HUES48 (cell line): ENCODE results near the gene CSRNP3.

ENCODE experiments used
- H3K27ac ChIP-seq: one replicate; pipeline ENCODE4 v1.7.0; 2013; ENCODE audit warnings: low read depth, low read length, inconsistent platforms
- H3K27me3 ChIP-seq: 2 replicates; pipeline ENCODE4 v1.6.1; 2013; ENCODE audit warnings: mild to moderate bottlenecking, low read length; ENCODE audit not compliant: control insufficient read depth, insufficient read depth
- H3K36me3 ChIP-seq: 2 replicates; pipeline ENCODE4 v1.6.1; 2013; ENCODE audit warnings: low read length; ENCODE audit not compliant: control insufficient read depth, insufficient read depth
- H3K4me1 ChIP-seq: 2 replicates; pipeline ENCODE4 v1.6.1; 2013; ENCODE audit warnings: mild to moderate bottlenecking, low read length; ENCODE audit not compliant: control insufficient read depth, insufficient read depth
- H3K4me3 ChIP-seq: 2 replicates; pipeline ENCODE4 v1.5.1; 2013; ENCODE audit warnings: mild to moderate bottlenecking, low read depth, low read length
- H3K9ac ChIP-seq: 2 replicates; pipeline ENCODE4 v1.6.1; 2013; ENCODE audit warnings: mild to moderate bottlenecking, low read depth, low read length, moderate library complexity
- H3K9me3 ChIP-seq: 2 replicates; pipeline ENCODE4 v1.6.1; 2013; ENCODE audit warnings: low read length; ENCODE audit not compliant: control insufficient read depth, insufficient read depth

Gene CSRNP3

GRCh38 chr2:165632594-165632993 lies 163.1 kb downstream of the CSRNP3 start:
- Histone ChIP-seq H3K27me3 (no peaks in the 10 kb centered on the region), H3K36me3 (no peaks in the 10 kb centered on the region), H3K4me1 (peaks cover 62% of the 10 kb centered on the region), H3K9ac (no peak overlapping the region), H3K4me3 (no peak overlapping the region; the same call in 1 of the 2 replicates), H3K9me3 (no peaks in the 10 kb centered on the region), H3K27ac (peak overlapping the region; percentile 88)

GRCh38 chr2:165633431-165633830 lies 163.9 kb downstream of the CSRNP3 start:
- H3K4me3 ChIP-seq: no peak overlapping the region; the same call in 1 of the 2 replicates
- H3K36me3 ChIP-seq: no peaks in the 10 kb centered on the region
- no peaks in the 10 kb centered on the region for H3K9me3 ChIP-seq
- H3K4me1 ChIP-seq: peaks cover 62% of the 10 kb centered on the region
- H3K27me3 ChIP-seq: no peaks in the 10 kb centered on the region
- no peak overlapping the region; the same call in 1 of the 2 replicates for H3K9ac ChIP-seq
- H3K27ac ChIP-seq: peak overlapping the region; percentile 88

GRCh38 chr2:165634282-165634681 lies 164.8 kb downstream of the CSRNP3 start:
- Histone ChIP-seq H3K27ac (peak overlapping the region; percentile 88), H3K4me3 (no peak overlapping the region; the same call in 1 of the 2 replicates), H3K9ac (no peak overlapping the region; the same call in none of the 2 replicates), H3K4me1 (peaks cover 59% of the 10 kb centered on the region), H3K9me3 (no peaks in the 10 kb centered on the region), H3K27me3 (no peaks in the 10 kb centered on the region), H3K36me3 (no peaks in the 10 kb centered on the region)

- peak overlapping the region; percentile 3 for H3K9ac ChIP-seq
Observed at GRCh38 chr2:165634855-165635254, 165.4 kb downstream of the CSRNP3 start.

GRCh38 chr2:165635532-165635931 lies 166.0 kb downstream of the CSRNP3 start:
- no peaks in the 10 kb centered on the region for H3K9me3 ChIP-seq
- H3K27me3 ChIP-seq: no peaks in the 10 kb centered on the region
- H3K9ac ChIP-seq: no peak overlapping the region
- peaks cover 47% of the 10 kb centered on the region for H3K4me1 ChIP-seq
- no peak overlapping the region for H3K4me3 ChIP-seq
- H3K36me3 ChIP-seq: no peaks in the 10 kb centered on the region
- peak overlapping the region; percentile 34 for H3K27ac ChIP-seq

More at GRCh38 chr2:165634855-165635254, 165.4 kb downstream of the CSRNP3 start:
- Histone ChIP-seq H3K9me3 (no peaks in the 10 kb centered on the region), H3K4me3 (no peak overlapping the region; the same call in 1 of the 2 replicates), H3K36me3 (no peaks in the 10 kb centered on the region), H3K4me1 (peaks cover 54% of the 10 kb centered on the region), H3K27me3 (no peaks in the 10 kb centered on the region), H3K27ac (peak overlapping the region; percentile 88)

GRCh38 chr2:165636959-165637358 lies 167.5 kb downstream of the CSRNP3 start:
- Histone ChIP-seq H3K36me3 (no peaks in the 10 kb centered on the region), H3K4me1 (peaks cover 36% of the 10 kb centered on the region), H3K27ac (no peak overlapping the region), H3K27me3 (no peaks in the 10 kb centered on the region), H3K4me3 (no peak overlapping the region), H3K9me3 (no peaks in the 10 kb centered on the region), H3K9ac (no peak overlapping the region)

- no peaks in the 10 kb centered on the region for H3K36me3 ChIP-seq
- H3K27me3 ChIP-seq: no peaks in the 10 kb centered on the region
- peaks cover 36% of the 10 kb centered on the region for H3K4me1 ChIP-seq
- no peak overlapping the region for H3K4me3 ChIP-seq
- H3K9me3 ChIP-seq: no peaks in the 10 kb centered on the region
- H3K27ac ChIP-seq: no peak overlapping the region
- no peak overlapping the region for H3K9ac ChIP-seq
Observed at GRCh38 chr2:165637396-165637795, 167.9 kb downstream of the CSRNP3 start.

- H3K9ac ChIP-seq: no peak overlapping the region
- peaks cover 15% of the 10 kb centered on the region for H3K4me1 ChIP-seq
- no peak overlapping the region for H3K4me3 ChIP-seq
- H3K27ac ChIP-seq: no peak overlapping the region
- no peaks in the 10 kb centered on the region for H3K9me3 ChIP-seq
- H3K27me3 ChIP-seq: no peaks in the 10 kb centered on the region
- no peaks in the 10 kb centered on the region for H3K36me3 ChIP-seq
Observed at GRCh38 chr2:165639504-165639903, 170.0 kb downstream of the CSRNP3 start.

- H3K4me3 ChIP-seq: no peak overlapping the region
- H3K36me3 ChIP-seq: no peaks in the 10 kb centered on the region
- H3K4me1 ChIP-seq: peaks cover 6% of the 10 kb centered on the region
- no peaks in the 10 kb centered on the region for H3K9me3 ChIP-seq
- no peaks in the 10 kb centered on the region for H3K27me3 ChIP-seq
- H3K9ac ChIP-seq: no peak overlapping the region
- no peak overlapping the region for H3K27ac ChIP-seq
Observed at GRCh38 chr2:165640247-165640929, 170.9 kb downstream of the CSRNP3 start.

GRCh38 chr2:165645930-165646831 lies 176.7 kb downstream of the CSRNP3 start:
- H3K9me3 ChIP-seq: no peaks in the 10 kb centered on the region
- H3K9ac ChIP-seq: no peak overlapping the region

GRCh38 chr2:165647409-165647808 lies 177.9 kb downstream of the CSRNP3 start:
- Histone ChIP-seq H3K36me3 (no peaks in the 10 kb centered on the region), H3K27me3 (no peaks in the 10 kb centered on the region)

More at GRCh38 chr2:165645930-165646831, 176.7 kb downstream of the CSRNP3 start:
- Histone ChIP-seq H3K4me3 (no peak overlapping the region), H3K36me3 (no peaks in the 10 kb centered on the region), H3K27me3 (no peaks in the 10 kb centered on the region), H3K4me1 (peaks cover 18% of the 10 kb centered on the region), H3K27ac (no peak overlapping the region)

More at GRCh38 chr2:165647409-165647808, 177.9 kb downstream of the CSRNP3 start:
- Histone ChIP-seq H3K9me3 (no peaks in the 10 kb centered on the region), H3K4me3 (no peak overlapping the region), H3K9ac (no peak overlapping the region), H3K4me1 (peaks cover 18% of the 10 kb centered on the region), H3K27ac (no peak overlapping the region)
